SK-N-SH (cell line): ENCODE data around the gene BEST2. TPM values are rescaled to one million over a fixed set of nuclear protein-coding genes. Genes with fewer than 3 reads are reported as not detected.

Experiments
- CTCF ChIA-PET: fragments of 300-600, 350-600 bp; formaldehyde crosslinking; extraction: SDS; loops from one replicate; lab custom pipeline; 2021; lab: Yijun Ruan, JAX
- POLR2A ChIA-PET: fragments of 350-600 bp; sonication (Branson Sonifier 250); formaldehyde crosslinking; extraction: SDS; loops from one replicate; lab custom pipeline; 2020; ENCODE audit warnings: antibody characterized with exemption, inconsistent platforms; lab: Yijun Ruan, JAX
- DNase-seq: peaks from one replicate; pipeline ENCODE4 v3.0.0; 2012
- H2AFZ ChIP-seq: fragments of 200-600 bp; sonication (generic); 2 replicates; pipeline ENCODE4 v1.8.1; 2016; ENCODE audit warnings: antibody characterized with exemption, mild to moderate bottlenecking, low read depth
- H3F3A ChIP-seq: fragments of 200-600 bp; sonication (generic); replicated peaks from 2 replicates; pipeline ENCODE3; 2016; ENCODE audit warnings: antibody characterized with exemption, mild to moderate bottlenecking; ENCODE audit not compliant: insufficient read depth
- H3K27ac ChIP-seq, 2 experiments: fragments of 200-500 bp in 1 of 2; fragments of 200-600 bp in 1 of 2; sonication (Bioruptor generic) in 1 of 2; sonication (generic), shearing (Covaris generic) in 1 of 2; 2 replicates each; pipeline versions ENCODE4 v1.5.1 to v1.6.1; 2014 to 2016; ENCODE audit warnings: low read depth in 2 of 2, inconsistent platforms in 1 of 2, low read length in 1 of 2, mild to moderate bottlenecking in 1 of 2, mixed read lengths in 1 of 2
- H3K27me3 ChIP-seq: fragments of 200-600 bp; sonication (generic), shearing (Covaris generic); 2 replicates; pipeline ENCODE4 v1.6.1; 2016; ENCODE audit warnings: mixed run types; ENCODE audit not compliant: insufficient read depth
- H3K36me3 ChIP-seq, 2 experiments: fragments of 200-500 bp in 1 of 2; fragments of 200-600 bp in 1 of 2; sonication (Bioruptor generic) in 1 of 2; sonication (generic) in 1 of 2; replicated peaks in 1 of 2; 2 replicates each; pipeline versions ENCODE3 to v1.5.1; 2014 to 2016; ENCODE audit warnings: low read length in 1 of 2, mild to moderate bottlenecking in 1 of 2; ENCODE audit not compliant: insufficient read depth in 2 of 2, control insufficient read depth in 1 of 2
- H3K4me1 ChIP-seq, 2 experiments: fragments of 200-500 bp in 1 of 2; fragments of 200-600 bp in 1 of 2; sonication (Bioruptor generic) in 1 of 2; sonication (generic), shearing (Covaris generic) in 1 of 2; 2 replicates each; pipeline versions ENCODE4 v1.5.1 to v1.6.1; 2014 to 2016; ENCODE audit warnings: low read depth in 1 of 2, low read length in 1 of 2, mixed run types in 1 of 2; ENCODE audit not compliant: insufficient read depth in 2 of 2, control insufficient read depth in 1 of 2
- H3K4me2 ChIP-seq: fragments of 200-600 bp; sonication (generic), shearing (Covaris generic); 2 replicates; pipeline ENCODE4 v1.6.1; 2017; ENCODE audit warnings: mixed run types
- H3K4me3 ChIP-seq, 2 experiments: fragments of 200-500 bp in 1 of 2; fragments of 200-600 bp in 1 of 2; sonication (Bioruptor generic) in 1 of 2; sonication (generic), shearing (Covaris generic) in 1 of 2; 2 replicates each; pipeline versions ENCODE4 v1.5.1 to v1.8.1; 2014 to 2016; ENCODE audit warnings: low read depth in 2 of 2, inconsistent platforms in 1 of 2, low read length in 1 of 2, mild to moderate bottlenecking in 1 of 2, mixed read lengths in 1 of 2, moderate library complexity in 1 of 2
- H3K79me2 ChIP-seq: fragments of 200-600 bp; sonication (generic); 2 replicates; pipeline ENCODE4 v1.8.1; 2017; ENCODE audit warnings: mild to moderate bottlenecking; ENCODE audit not compliant: insufficient read depth
- H3K9ac ChIP-seq: fragments of 200-600 bp; sonication (generic); 2 replicates; pipeline ENCODE4 v1.6.1; 2017; ENCODE audit warnings: mixed run types
- H3K9me2 ChIP-seq: fragments of 200-600 bp; sonication (generic); 2 replicates; pipeline ENCODE4 v1.6.1; 2017; ENCODE audit warnings: mixed run types
- H3K9me3 ChIP-seq: fragments of 200-600 bp; sonication (generic); 2 replicates; pipeline ENCODE4 v1.6.1; 2017; ENCODE audit warnings: mixed run types, mild to moderate bottlenecking, moderate library complexity
- H4K20me1 ChIP-seq: fragments of 200-600 bp; sonication (generic); 2 replicates; pipeline ENCODE4 v1.6.1; 2017; ENCODE audit warnings: mild to moderate bottlenecking, mixed run types; ENCODE audit not compliant: insufficient read depth
- EZH2phosphoT487 ChIP-seq: fragments of 200-600 bp; sonication (generic); IDR thresholded peaks from 2 replicates; pipeline ENCODE4 v1.6.1; 2017; ENCODE audit warnings: low read depth, mixed run types, mild to moderate bottlenecking, antibody characterized with exemption, moderate library complexity, borderline replicate concordance
- FOSL2 ChIP-seq: IDR thresholded peaks from 2 replicates; pipeline ENCODE4 v1.4.0; 2012; ENCODE audit warnings: low read depth, mild to moderate bottlenecking, moderate library complexity, borderline replicate concordance
- FOXJ3 ChIP-seq: sonication (generic); formaldehyde crosslinking; IDR thresholded peaks from 2 replicates; pipeline ENCODE4 v1.5.1; 2020; ENCODE audit warnings: mild to moderate bottlenecking, missing genetic modification reagents
- GABPA ChIP-seq: IDR thresholded peaks from 2 replicates; pipeline ENCODE4 v1.4.0; 2012; ENCODE audit warnings: low read depth, mild to moderate bottlenecking
- GATA2 ChIP-seq: sonication (generic); formaldehyde crosslinking; IDR thresholded peaks from 2 replicates; pipeline ENCODE4 v1.5.0; 2020; ENCODE audit warnings: mild to moderate bottlenecking, missing genetic modification reagents
- MEF2A ChIP-seq: IDR thresholded peaks from 2 replicates; pipeline ENCODE4 v1.4.0; 2012; ENCODE audit warnings: low read depth, borderline replicate concordance
- NFIC ChIP-seq: IDR thresholded peaks from 2 replicates; pipeline ENCODE4 v1.4.0; 2012; ENCODE audit warnings: borderline replicate concordance
- NRF1 ChIP-seq: IDR thresholded peaks from 2 replicates; pipeline ENCODE4 v1.6.1; 2012; ENCODE audit warnings: low read depth, mild to moderate bottlenecking, low read length
- POLR2AphosphoS5 ChIP-seq: IDR thresholded peaks from 2 replicates; pipeline ENCODE4 v1.6.1; 2012; ENCODE audit warnings: low read depth, low read length
- RAD21 ChIP-seq: IDR thresholded peaks from 2 replicates; pipeline ENCODE4 v1.6.1; 2012; ENCODE audit warnings: mild to moderate bottlenecking, low read length
- RFX5 ChIP-seq: IDR thresholded peaks from 2 replicates; pipeline ENCODE4 v1.6.1; 2012; ENCODE audit warnings: mild to moderate bottlenecking, improper control_type of control experiment, low read length
- SIN3A ChIP-seq: IDR thresholded peaks from 2 replicates; pipeline ENCODE4 v1.6.1; 2012; ENCODE audit warnings: low read depth, mild to moderate bottlenecking, low read length, moderate library complexity, borderline replicate concordance
- TCF12 ChIP-seq: IDR thresholded peaks from 2 replicates; pipeline ENCODE4 v1.4.0; 2012
- YY1 ChIP-seq: IDR thresholded peaks from 2 replicates; pipeline ENCODE4 v1.4.0; 2012; ENCODE audit warnings: low read depth, mild to moderate bottlenecking
- WGBS: methylation state at CpG from one replicate; pipeline ENCODE4 v1.1.6; 2017; ENCODE audit warnings: low lambda C conversion rate; 5-methylcytosine and 5-hydroxymethylcytosine counted together
- polyA plus RNA-seq, 3 experiments: library from polyadenylated mRNA; depleted of rRNA; stranded (reverse); fragments of >200 nt; gene quantifications; 2 replicates each; pipeline ENCODE4 v1.2.3, GENCODE V29; 2012
- TF ChIP-seq, protein P1 (sequence below): IDR thresholded peaks from 2 replicates; pipeline ENCODE4 v1.4.0; 2012; ENCODE audit warnings: low read depth, borderline replicate concordance
- TF ChIP-seq, protein P2 (sequence below): IDR thresholded peaks from 2 replicates; pipeline ENCODE4 v1.4.0; 2012; ENCODE audit warnings: low read depth, borderline replicate concordance
- TF ChIP-seq, protein P3 (sequence below): IDR thresholded peaks from 2 replicates; pipeline ENCODE4 v1.4.0; 2012; ENCODE audit warnings: low read depth
- TF ChIP-seq, protein P4 (sequence below): fragments of 200-600 bp; sonication (generic); IDR thresholded peaks from 2 replicates; pipeline ENCODE4 v1.6.1; 2017; ENCODE audit warnings: antibody characterized with exemption, mild to moderate bottlenecking, moderate library complexity
- TF ChIP-seq, protein P5 (sequence below): IDR thresholded peaks from 2 replicates; pipeline ENCODE4 v1.6.1; 2012; ENCODE audit warnings: mild to moderate bottlenecking, low read depth, low read length, moderate library complexity

Gene BEST2
- polyA plus RNA-seq, 1 of the 3 experiments (the other 2 are of a cell fraction): not detected

DNA sequence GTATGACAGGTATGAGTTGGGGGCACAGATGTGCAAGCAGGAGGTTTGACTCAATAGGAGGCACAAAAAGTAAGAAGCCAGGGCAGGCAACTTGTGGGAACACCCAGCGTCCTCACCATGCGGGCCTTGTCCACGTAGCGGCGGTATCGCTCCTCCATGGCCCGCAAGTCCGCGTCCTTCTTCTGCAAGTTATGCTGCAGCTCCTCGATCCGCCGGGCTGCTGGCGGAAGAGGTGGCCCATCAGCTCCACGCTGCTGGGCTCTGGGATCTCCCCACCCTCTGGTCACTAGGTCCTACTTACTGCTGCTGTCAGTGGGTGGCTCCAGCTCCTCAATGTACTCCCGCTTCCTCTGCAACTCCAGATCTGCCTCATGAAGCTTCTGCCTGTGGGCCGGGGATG lies 13.1 kb downstream of the BEST2 start:
- H3K9me3 ChIP-seq: no peaks in the 10 kb centered on the region
- H3K9ac ChIP-seq: no peak overlapping the region
- TF ChIP-seq NRF1 (no peak), SIN3A (no peak), TCF12 (no peak), FOSL2 (no peak), RFX5 (no peak), POLR2AphosphoS5 (no peak), GATA2 (no peak), EZH2phosphoT487 (no peak), NFIC (no peak), RAD21 (no peak), MEF2A (no peak), FOXJ3 (CRISPR knock-in tag) (no peak), GABPA (no peak), YY1 (no peak)
- TF ChIP-seq, protein P1, sequence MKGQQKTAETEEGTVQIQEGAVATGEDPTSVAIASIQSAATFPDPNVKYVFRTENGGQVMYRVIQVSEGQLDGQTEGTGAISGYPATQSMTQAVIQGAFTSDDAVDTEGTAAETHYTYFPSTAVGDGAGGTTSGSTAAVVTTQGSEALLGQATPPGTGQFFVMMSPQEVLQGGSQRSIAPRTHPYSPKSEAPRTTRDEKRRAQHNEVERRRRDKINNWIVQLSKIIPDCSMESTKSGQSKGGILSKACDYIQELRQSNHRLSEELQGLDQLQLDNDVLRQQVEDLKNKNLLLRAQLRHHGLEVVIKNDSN: no peak
- TF ChIP-seq, protein P2, sequence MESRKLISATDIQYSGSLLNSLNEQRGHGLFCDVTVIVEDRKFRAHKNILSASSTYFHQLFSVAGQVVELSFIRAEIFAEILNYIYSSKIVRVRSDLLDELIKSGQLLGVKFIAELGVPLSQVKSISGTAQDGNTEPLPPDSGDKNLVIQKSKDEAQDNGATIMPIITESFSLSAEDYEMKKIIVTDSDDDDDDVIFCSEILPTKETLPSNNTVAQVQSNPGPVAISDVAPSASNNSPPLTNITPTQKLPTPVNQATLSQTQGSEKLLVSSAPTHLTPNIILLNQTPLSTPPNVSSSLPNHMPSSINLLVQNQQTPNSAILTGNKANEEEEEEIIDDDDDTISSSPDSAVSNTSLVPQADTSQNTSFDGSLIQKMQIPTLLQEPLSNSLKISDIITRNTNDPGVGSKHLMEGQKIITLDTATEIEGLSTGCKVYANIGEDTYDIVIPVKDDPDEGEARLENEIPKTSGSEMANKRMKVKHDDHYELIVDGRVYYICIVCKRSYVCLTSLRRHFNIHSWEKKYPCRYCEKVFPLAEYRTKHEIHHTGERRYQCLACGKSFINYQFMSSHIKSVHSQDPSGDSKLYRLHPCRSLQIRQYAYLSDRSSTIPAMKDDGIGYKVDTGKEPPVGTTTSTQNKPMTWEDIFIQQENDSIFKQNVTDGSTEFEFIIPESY: no peak
- TF ChIP-seq, protein P3, sequence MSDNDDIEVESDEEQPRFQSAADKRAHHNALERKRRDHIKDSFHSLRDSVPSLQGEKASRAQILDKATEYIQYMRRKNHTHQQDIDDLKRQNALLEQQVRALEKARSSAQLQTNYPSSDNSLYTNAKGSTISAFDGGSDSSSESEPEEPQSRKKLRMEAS: no peak
- TF ChIP-seq, protein P4, sequence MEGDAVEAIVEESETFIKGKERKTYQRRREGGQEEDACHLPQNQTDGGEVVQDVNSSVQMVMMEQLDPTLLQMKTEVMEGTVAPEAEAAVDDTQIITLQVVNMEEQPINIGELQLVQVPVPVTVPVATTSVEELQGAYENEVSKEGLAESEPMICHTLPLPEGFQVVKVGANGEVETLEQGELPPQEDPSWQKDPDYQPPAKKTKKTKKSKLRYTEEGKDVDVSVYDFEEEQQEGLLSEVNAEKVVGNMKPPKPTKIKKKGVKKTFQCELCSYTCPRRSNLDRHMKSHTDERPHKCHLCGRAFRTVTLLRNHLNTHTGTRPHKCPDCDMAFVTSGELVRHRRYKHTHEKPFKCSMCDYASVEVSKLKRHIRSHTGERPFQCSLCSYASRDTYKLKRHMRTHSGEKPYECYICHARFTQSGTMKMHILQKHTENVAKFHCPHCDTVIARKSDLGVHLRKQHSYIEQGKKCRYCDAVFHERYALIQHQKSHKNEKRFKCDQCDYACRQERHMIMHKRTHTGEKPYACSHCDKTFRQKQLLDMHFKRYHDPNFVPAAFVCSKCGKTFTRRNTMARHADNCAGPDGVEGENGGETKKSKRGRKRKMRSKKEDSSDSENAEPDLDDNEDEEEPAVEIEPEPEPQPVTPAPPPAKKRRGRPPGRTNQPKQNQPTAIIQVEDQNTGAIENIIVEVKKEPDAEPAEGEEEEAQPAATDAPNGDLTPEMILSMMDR: no peak
- TF ChIP-seq, protein P5, sequence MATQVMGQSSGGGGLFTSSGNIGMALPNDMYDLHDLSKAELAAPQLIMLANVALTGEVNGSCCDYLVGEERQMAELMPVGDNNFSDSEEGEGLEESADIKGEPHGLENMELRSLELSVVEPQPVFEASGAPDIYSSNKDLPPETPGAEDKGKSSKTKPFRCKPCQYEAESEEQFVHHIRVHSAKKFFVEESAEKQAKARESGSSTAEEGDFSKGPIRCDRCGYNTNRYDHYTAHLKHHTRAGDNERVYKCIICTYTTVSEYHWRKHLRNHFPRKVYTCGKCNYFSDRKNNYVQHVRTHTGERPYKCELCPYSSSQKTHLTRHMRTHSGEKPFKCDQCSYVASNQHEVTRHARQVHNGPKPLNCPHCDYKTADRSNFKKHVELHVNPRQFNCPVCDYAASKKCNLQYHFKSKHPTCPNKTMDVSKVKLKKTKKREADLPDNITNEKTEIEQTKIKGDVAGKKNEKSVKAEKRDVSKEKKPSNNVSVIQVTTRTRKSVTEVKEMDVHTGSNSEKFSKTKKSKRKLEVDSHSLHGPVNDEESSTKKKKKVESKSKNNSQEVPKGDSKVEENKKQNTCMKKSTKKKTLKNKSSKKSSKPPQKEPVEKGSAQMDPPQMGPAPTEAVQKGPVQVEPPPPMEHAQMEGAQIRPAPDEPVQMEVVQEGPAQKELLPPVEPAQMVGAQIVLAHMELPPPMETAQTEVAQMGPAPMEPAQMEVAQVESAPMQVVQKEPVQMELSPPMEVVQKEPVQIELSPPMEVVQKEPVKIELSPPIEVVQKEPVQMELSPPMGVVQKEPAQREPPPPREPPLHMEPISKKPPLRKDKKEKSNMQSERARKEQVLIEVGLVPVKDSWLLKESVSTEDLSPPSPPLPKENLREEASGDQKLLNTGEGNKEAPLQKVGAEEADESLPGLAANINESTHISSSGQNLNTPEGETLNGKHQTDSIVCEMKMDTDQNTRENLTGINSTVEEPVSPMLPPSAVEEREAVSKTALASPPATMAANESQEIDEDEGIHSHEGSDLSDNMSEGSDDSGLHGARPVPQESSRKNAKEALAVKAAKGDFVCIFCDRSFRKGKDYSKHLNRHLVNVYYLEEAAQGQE: no peak
- H3K4me1 ChIP-seq: no peaks in the 10 kb centered on the region
- no peak overlapping the region for H3K4me3 ChIP-seq
- no peaks in the 10 kb centered on the region for H3K27me3 ChIP-seq
- H2AFZ ChIP-seq: no peak overlapping the region
- no peaks in the 10 kb centered on the region for H4K20me1 ChIP-seq
- no peaks in the 10 kb centered on the region for H3K79me2 ChIP-seq
- WGBS: 94% methylated on average over 5 of the region's 16 CpGs
- H3K36me3 ChIP-seq: peaks cover 4 to 11% of the 10 kb centered on the region in 2 experiments
- H3F3A ChIP-seq: peaks cover 5% of the 10 kb centered on the region
- H3K4me2 ChIP-seq: no peak overlapping the region
- POLR2A ChIA-PET: no interaction called here
- H3K27ac ChIP-seq: no peak overlapping the region
- CTCF ChIA-PET: interaction anchor here (4.3 to 17.5 kb wide), 4 partner anchors 13 to 32 kb away, joined by 16 to 321 read pairs (median 156); partner anchors contain the start of genes BEST2, GET3, JUNB and PRDX2
- DNase-seq: no peak
- H3K9me2 ChIP-seq: no peaks in the 10 kb centered on the region
